D721Med (cell line): ENCODE data around the gene MATK.
"Not testable (repeated sequence)": the region's sequence is repeated elsewhere in the genome, so short reads cannot be mapped to it uniquely, and the experiment has no call there.

ENCODE experiments used
- DNase-seq: peaks from one replicate; pipeline ENCODE4 v3.0.0; 2011; ENCODE audit warnings: low spot score; ENCODE audit not compliant: insufficient read length
- FAIRE-seq: peaks from 2 replicates; lab custom pipeline; 2011; peaks lifted over from hg19 to GRCh38; lab: Jason Lieb, UNC
- TF ChIP-seq, protein P1 (sequence below): IDR thresholded peaks from 2 replicates; pipeline ENCODE4 v1.5.1; 2012; ENCODE audit warnings: mild to moderate bottlenecking, control low read depth; ENCODE audit not compliant: insufficient read depth; ENCODE audit errors: missing control alignments

Gene MATK

GRCh38 chr19:3762130-3762473 lies 24.1 kb downstream of the MATK start:
- FAIRE-seq, result no peak
- TF ChIP-seq, protein P1, sequence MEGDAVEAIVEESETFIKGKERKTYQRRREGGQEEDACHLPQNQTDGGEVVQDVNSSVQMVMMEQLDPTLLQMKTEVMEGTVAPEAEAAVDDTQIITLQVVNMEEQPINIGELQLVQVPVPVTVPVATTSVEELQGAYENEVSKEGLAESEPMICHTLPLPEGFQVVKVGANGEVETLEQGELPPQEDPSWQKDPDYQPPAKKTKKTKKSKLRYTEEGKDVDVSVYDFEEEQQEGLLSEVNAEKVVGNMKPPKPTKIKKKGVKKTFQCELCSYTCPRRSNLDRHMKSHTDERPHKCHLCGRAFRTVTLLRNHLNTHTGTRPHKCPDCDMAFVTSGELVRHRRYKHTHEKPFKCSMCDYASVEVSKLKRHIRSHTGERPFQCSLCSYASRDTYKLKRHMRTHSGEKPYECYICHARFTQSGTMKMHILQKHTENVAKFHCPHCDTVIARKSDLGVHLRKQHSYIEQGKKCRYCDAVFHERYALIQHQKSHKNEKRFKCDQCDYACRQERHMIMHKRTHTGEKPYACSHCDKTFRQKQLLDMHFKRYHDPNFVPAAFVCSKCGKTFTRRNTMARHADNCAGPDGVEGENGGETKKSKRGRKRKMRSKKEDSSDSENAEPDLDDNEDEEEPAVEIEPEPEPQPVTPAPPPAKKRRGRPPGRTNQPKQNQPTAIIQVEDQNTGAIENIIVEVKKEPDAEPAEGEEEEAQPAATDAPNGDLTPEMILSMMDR, result no peak
- DNase-seq, result no peak

GRCh38 chr19:3761382-3762129 lies 24.6 kb downstream of the MATK start, which contains the start of gene APBA3:
APBA3 (minus strand) TSS chr19:3761692; CDS start chr19:3760264, 1,428 bp downstream.
- TF ChIP-seq, protein P1, result peak; percentile 73
- FAIRE-seq (no peak), DNase-seq (peak; percentile 90)

DNA sequence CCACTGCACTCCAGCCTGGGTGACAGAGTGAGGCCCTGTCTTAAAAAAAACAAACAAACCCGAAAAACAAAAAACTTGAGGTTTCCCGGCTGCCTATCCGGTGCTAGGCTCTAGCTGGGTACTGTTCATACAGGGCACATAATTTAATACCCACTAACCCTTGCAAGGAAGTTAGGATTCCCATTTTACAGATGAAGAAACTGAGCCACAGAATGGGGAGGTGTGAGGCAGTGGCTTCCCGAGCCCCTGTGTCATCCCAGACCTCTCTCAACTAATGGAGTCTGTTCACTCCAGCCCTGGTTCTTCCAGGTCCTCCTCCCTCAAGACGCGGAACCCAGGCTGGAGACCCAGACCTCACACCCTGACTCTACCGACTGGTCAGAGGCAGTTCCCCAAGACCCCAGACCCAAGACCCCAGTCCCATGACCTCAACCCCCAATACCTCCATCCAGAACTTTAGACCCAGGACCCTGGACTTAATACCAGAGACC lies 25.3 kb downstream of the MATK start:
- no peak for DNase-seq
- FAIRE-seq, result no peak
- TF ChIP-seq, protein P1, result no peak

DNA sequence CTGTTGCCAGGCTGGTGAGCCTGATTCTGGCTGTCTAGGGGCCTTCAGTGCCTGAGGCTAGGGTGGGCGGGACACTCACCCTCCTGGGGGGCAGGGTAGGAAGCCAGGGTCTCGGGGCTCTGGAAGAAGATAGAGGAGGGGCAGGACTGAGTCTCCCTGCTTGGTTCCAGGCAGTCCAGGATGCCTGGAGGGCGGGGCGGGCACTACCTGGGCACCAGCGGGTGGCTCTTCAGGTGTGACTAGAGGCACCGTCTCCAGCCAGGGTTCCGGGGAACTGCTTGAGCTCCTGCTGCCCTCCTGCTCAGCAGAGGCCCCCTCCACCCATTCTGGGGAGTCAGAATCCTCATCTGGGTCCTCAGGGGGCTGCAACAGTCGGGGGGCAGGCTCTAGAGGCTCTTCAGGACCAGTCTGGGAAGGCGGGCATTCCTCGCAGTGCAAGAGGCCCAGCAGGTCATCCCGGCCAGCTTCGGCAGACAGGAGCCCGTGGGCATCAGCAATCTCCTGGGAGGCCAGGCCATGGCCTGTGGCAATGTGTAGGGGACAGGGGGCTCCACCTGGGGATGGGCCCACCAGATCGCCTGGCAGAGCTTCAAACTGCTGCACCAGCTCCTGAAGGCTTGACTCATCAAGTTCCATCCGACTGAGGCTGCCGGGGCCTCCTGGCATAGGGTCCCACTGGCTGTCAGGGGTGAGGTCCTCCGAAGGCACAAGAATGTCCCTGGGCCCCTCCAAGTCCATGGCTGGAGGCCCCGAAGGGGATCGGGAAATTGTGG lies 26.5 kb downstream of the MATK start:
- no peak for FAIRE-seq

GRCh38 chr19:3758297-3758696 lies 27.9 kb downstream of the MATK start:
- not testable (repeated sequence) for DNase-seq, FAIRE-seq

More for the DNA sequence above, 26.5 kb downstream of the MATK start:
- no peak for DNase-seq
- TF ChIP-seq, protein P1, result no peak

GRCh38 chr19:3757705-3758104 lies 28.5 kb downstream of the MATK start:
- DNase-seq, FAIRE-seq: not testable (repeated sequence)

DNA sequence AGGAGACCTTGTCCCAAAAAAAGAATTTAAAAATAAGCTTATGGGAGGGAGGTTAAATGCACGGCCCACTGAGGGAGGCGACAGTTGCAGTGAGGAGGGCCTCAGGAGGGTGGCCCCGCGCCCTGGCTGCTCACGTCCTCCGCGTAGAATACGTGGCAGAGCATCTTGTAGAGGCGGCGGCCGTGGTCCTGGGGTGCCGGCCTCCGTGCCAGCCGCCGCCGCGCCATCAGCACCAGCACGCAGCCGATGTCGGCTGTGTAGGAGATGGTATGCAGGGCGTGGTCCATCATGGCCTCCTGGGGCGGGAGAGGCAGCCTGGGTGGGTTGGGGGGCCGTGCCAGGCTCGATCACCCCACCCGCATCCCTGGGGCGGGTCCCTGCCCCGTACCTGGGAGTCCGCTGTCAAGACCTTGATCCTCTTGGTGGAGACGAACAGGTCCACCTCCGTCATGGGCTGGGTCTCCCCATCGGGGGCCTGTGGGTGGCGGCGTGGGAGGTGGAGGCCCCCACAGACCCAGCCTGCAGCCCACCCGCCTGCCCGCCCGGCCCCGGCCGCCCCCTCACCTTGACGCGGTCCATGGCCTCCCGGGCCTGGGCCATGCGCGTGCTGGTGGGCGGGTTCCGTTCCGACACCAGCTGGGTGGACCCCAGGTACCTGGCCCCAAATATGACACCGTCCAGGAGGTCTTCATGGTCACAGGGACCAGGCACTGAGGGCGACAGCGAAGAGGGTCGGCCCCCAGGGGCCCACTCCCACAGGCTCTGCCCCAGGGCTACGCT lies 32.4 kb downstream of the MATK start:
- FAIRE-seq (no peak), DNase-seq (no peak)
- TF ChIP-seq, protein P1, result no peak
